Measurements from ENCODE around the gene GSTM3.

GSTM3 gene
- 4.4 to 27.2 (median 8.4) reads per million in 17 experiments for total RNA-seq

- no peak for DNase-seq
Measured at GRCh38 chr1:109740615-109741373, at the start of gene GSTM3. Gene GSTM3 (minus strand): TSS chr1:109741038. CDS start chr1:109740287, 751 bp downstream.

GRCh38 chr1:109790329-109790728 is 49.5 kb upstream of the GSTM3 start:
- no peak for DNase-seq

DNA sequence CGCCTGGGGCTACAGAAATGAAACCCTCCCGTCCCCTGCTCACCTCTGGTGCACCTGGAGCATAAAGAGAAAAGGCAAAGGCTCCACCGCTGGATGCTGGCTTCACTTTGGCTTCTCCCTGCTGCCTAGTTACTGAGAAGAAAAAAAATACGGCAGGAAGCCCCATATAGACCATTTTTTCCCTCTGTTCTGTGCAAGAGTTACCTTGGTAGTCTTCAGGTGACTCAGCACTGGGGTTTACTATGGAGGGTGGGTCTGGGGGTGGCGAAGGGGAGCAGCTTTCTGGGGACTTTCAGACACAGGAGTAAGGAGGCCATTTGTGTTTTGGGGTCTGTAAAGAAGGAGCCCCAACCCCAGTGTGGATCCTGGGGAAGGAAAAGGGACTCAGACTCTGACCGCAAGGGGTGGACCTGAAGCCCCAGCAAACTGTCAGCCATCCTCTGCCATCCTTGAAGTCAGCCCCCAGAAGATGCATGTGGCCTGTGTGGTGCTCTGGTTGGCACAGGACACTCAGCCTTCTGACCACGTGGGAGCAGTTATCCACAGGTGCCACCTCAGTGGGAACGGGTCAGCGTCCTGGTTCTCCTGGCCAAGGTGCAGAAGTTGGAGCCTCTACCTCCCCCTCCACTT is 48.8 kb upstream of the GSTM3 start:
- DNase-seq = no peak

GRCh38 chr1:109788695-109789521 is 48.1 kb upstream of the GSTM3 start:
- peak; percentile 41 to 56 (median 54) for DNase-seq

DNA sequence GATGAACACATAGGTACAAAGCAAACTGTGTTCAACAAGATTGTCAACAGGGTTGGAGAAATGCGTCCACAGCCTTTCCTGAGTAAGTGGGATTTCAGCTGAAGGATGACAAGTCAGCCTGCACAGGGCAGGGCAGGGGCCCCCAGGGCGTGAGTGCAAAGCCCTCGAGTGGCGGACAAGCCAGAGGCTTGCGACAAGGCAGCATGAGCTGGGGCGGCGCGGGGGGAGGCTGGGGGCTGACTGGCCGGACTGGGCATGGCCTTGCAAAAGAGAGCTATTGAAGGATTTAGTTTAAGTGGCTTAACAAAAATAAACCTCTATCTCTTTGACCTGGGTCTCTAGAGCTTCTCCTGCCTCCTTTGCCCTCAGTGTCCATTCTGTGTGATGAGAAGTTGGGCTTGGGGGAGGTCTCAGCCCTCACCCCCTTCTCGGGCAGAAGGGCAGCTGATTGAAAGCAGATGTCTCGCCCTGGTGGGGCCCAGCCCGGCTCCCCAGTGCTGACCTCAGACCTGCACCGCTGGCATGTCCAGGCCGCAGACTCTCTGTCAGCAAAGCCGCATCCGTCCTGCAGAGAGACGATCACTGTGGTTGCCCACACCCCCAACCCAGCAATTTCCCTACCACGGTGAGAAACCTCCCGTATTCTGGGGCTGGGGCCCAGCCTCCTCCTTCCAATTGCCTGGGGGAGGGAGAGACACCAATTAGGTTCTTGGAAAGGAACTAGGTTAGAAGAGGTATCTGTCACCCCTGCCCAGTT is 47.2 kb upstream of the GSTM3 start:
- no peak for DNase-seq

GRCh38 chr1:109787211-109787844 is 46.5 kb upstream of the GSTM3 start:
- no peak for DNase-seq

GRCh38 chr1:109786531-109787021 is 45.7 kb upstream of the GSTM3 start:
- DNase-seq = peak in 3 of 4 experiments; percentile 29 to 35 (median 30)

GRCh38 chr1:109786112-109786480 is 45.3 kb upstream of the GSTM3 start:
- DNase-seq = peak; percentile 35 to 64 (median 61)

GRCh38 chr1:109785446-109786111 is 44.7 kb upstream of the GSTM3 start:
- DNase-seq = no peak

DNA sequence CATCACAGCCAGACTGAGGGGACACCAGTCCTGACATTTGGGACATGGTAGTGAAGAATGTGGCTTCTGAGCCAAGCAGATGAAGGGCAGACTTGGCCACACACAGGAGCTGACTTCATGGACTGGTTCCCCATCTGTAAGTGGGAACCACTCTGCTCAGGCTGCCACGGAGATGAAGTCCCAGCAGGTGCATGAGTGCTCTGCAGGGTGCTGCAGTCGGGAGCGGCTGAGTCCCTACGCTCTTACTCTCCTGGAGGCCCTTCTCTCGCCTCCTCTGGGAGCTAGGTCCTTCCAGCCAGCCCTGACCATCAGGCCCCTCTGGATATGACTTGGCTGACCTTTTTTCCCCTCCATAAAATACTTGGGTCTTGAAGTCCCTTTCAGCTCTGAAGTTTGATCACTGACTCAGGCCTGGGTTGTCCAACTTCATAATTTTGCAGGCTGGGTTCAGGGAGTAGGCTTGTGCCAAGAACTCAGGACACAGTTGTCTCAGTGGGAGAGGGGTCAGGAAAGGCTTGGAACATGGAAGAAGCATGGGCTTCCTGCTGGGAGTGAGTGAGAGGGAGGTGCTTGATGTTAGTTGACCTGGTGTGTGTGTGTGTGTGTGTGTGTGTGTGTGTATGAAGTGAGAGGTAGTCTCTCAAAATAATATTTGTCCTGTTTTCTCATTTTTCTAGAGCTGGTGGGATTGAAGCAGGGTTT is 43.9 kb upstream of the GSTM3 start:
- DNase-seq = no peak

GRCh38 chr1:109783436-109783835 is 42.6 kb upstream of the GSTM3 start:
- DNase-seq = no peak

DNA sequence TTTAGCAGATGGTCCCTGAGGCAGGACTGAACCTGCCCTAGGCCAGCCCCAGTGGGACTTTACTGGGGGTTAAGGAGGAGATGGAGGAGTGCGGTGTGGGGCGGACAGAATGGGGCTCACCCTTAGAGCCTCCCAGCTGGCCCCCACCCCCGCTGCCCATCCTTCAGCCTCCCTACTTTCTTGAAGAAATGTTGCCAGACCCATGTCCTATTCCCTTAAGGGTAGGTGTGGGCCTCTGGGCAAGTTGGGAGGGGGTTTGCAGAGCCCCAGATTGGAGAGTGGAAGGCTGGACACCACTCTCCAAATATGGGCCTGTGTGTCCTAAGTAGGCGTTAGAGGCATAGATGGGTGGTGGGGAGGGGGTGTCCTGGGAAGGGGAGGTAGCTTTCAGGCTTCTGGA is 42.1 kb upstream of the GSTM3 start:
- no peak for DNase-seq

GRCh38 chr1:109782514-109782913 is 41.7 kb upstream of the GSTM3 start:
- no peak for DNase-seq

GRCh38 chr1:109781806-109782205 is 41.0 kb upstream of the GSTM3 start:
- DNase-seq = no peak

- DNase-seq = no peak
Measured at GRCh38 chr1:109780982-109781381, 40.1 kb upstream of the GSTM3 start.

DNA sequence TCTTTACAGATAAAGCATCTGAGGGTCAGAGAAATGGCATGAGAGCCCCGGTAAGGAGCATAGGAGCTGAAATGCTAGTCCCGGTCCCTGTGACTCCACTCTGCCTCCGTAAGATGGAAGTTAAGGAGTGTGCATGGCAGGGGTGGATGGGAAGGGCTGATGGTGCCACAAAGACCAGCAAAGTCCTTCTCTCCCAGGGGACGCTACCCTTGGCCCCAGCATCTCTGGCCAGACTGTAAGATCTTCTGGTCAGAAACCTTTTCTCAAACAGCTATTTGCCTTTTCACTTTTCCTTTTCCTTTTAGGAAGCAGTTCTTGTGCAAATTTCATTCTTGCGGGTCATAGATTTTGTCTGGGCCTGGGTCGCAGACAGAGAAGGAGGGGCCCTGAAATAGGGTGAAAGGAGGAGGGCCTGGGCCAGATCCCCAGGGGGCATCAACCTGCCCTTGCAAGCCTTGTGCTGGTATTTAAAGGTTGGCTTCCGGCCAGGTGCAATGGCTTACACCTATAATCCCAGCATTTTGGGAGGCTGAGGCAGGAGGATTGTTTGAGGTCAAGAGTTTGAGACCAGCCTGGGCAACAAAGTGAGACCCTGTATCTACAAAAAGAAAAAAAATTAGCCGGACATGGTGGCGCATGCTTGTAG is 37.3 kb upstream of the GSTM3 start:
- DNase-seq = no peak

- DNase-seq = no peak
Measured at GRCh38 chr1:109777436-109777835, 36.6 kb upstream of the GSTM3 start.

DNA sequence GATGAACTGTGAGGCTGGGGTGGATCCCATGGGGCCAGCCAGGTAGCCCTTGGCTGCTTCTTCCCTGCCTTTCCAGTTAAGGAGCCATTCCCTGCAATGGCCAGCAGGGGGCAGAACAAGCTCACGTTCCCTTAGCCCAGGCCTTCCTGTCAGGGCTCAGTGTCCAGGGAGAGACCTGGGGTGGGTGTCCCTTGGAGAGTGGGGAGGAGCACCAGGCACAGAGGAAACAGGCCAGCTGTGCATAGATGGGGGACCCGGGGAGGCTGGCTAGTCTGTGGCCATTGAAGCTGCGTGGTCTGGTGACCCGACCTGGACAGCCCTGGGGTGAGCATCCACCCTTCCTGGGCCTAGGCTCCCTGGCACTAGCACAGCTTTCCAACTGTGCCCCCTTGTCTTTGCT is 36.1 kb upstream of the GSTM3 start:
- peak; percentile 85 to 91 (median 88) for DNase-seq

GRCh38 chr1:109776206-109776835 is 35.5 kb upstream of the GSTM3 start:
- no peak for DNase-seq

- no peak for DNase-seq
Measured at GRCh38 chr1:109775398-109775797, 34.6 kb upstream of the GSTM3 start.
